GM13977 (cell line): ENCODE results near the gene IGLL5.
"Not testable (repeated sequence)": the region's sequence is repeated elsewhere in the genome, so short reads cannot be mapped to it uniquely, and the experiment has no call there.

ENCODE experiments used
- DNase-seq: peaks from one replicate; pipeline ENCODE4 v3.0.0; 2012; ENCODE audit warnings: low spot score
- in situ Hi-C: fragments of 300-500 bp; cut with MboI; formaldehyde crosslinking; loops from one replicate; pipeline ENCODE4 v1.12.0; 2022; ENCODE audit warnings: low sequenced_read_pairs, low pct_unique_long_range_greater_than_20kb, mixed read lengths, inconsistent platforms; ENCODE audit not compliant: unreplicated experiment
- TF ChIP-seq, protein P1 (sequence below): IDR thresholded peaks from 2 replicates; pipeline ENCODE4 v1.5.1; 2012; ENCODE audit warnings: mild to moderate bottlenecking, control low read depth; ENCODE audit not compliant: insufficient read depth; ENCODE audit errors: extremely low read depth, missing control alignments

The IGLL5 gene

DNA sequence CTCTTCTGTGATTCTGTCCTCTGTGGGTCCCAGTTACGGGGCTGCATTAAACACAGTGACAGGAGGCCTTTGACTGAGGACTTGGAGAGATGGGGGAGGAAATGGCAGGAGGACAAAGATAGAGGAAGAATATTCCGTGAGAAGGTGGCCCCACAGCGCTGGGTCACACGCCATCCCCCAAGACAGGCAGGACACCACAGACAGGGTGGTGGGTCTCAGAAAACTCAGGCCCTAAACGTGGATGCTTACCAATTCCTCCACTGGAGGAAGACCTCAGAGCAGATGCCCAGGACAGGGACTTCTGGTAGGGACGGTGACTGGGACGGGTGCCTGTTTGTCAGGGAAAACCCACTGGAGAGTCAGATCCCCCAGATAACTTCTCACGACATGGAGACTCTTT lies 34.0 kb downstream of the IGLL5 start:
- in situ Hi-C loops: loop anchor here (10.0 kb wide), 1 partner anchor 717 kb away; no protein-coding TSS in a partner anchor
- TF ChIP-seq, protein P1, sequence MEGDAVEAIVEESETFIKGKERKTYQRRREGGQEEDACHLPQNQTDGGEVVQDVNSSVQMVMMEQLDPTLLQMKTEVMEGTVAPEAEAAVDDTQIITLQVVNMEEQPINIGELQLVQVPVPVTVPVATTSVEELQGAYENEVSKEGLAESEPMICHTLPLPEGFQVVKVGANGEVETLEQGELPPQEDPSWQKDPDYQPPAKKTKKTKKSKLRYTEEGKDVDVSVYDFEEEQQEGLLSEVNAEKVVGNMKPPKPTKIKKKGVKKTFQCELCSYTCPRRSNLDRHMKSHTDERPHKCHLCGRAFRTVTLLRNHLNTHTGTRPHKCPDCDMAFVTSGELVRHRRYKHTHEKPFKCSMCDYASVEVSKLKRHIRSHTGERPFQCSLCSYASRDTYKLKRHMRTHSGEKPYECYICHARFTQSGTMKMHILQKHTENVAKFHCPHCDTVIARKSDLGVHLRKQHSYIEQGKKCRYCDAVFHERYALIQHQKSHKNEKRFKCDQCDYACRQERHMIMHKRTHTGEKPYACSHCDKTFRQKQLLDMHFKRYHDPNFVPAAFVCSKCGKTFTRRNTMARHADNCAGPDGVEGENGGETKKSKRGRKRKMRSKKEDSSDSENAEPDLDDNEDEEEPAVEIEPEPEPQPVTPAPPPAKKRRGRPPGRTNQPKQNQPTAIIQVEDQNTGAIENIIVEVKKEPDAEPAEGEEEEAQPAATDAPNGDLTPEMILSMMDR: no peak
- no peak for DNase-seq

DNA sequence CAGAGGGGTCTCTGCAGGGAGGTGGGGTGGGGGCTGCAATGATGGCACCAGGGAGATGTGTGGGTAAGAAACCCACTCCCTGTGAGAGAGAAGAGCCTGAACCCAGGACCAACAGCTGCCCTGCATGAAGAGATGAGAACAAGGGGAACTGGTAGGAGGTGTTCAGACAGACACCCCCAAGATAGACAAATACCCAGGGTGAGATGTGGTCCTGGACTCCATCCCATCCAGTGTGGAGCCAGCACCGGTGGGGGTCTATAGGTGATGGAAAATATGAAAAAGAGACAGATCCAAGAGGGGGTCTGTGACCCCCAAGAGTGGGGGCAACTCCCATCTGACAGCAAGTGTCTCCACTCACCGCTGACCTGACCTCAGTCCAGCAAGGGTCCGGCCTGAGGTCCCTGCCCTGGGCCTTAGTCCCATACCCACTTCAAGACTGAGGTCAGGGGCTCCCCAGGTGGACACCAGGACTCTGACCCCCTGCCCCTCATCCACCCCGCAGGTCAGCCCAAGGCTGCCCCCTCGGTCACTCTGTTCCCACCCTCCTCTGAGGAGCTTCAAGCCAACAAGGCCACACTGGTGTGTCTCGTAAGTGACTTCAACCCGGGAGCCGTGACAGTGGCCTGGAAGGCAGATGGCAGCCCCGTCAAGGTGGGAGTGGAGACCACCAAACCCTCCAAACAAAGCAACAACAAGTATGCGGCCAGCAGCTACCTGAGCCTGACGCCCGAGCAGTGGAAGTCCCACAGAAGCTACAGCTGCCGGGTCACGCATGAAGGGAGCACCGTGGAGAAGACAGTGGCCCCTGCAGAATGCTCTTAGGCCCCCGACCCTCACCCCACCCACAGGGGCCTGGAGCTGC lies 34.7 kb downstream of the IGLL5 start:
- not testable (repeated sequence) for DNase-seq
- in situ Hi-C loops: loop anchor here (10.0 kb wide), 1 partner anchor 718 kb away; no protein-coding TSS in a partner anchor

DNA sequence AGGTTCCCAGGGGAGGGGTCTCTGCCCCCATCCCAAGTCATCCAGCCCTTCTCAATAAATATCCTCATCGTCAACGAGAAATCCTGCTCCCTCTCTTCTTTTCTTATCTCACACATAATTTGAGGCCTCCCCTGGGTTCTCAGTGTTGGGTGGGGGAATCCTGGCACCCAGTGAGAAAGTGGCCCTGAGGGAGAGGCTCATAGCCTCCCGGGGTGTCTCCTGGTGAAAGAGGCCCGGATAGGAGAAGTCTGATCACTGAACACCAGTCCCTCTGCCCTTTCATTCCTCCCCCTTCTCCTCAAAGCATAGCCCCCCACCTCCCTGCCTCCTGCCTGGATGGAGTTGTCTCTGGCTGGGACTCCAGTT lies 35.3 kb downstream of the IGLL5 start:
- in situ Hi-C loops: loop anchor here (10.0 kb wide), 1 partner anchor 718 kb away; no protein-coding TSS in a partner anchor
- TF ChIP-seq, protein P1: no peak
- no peak for DNase-seq

DNA sequence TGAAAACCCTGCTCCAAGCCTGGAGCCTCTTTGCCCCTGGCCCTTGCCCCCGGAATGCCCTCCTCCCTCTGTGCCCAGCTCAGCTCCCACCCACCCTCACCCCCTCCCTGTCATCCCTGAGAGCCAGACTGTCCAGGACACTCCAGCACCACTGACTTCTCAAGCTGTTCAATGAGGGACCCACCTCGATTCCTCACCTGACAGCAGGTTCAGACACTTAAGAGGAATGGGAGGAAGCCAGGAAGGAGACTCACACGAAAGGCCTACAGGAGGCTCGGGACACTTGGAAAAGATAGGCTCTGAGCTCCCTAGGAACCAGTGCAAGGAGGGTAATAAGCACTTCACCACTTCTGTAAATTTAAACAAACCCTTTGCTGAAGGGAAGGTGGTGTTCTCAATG lies 35.8 kb downstream of the IGLL5 start:
- TF ChIP-seq, protein P1: no peak
- DNase-seq: no peak
- in situ Hi-C loops: loop anchor here (10.0 kb wide), 1 partner anchor 719 kb away; no protein-coding TSS in a partner anchor

DNA sequence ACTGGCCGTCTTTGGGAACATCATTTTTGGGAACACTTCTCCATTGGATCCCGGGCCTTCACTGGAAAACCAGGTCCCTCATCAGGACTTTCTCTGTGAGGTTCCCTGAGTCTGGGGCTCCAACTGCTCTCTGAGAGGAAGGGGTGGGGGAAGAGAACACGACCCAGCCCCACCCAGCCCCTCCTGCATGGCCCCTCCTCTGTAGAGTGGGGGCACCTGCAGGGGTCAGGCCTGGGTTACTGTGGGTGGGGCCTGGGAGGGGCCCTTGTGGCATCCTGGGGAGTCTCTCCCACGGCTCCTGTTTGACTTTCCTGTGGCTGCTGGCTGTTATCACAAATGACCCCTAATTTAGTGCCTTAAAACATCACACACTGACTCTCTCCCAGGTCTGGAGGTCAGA lies 36.3 kb downstream of the IGLL5 start:
- no peak for DNase-seq
- in situ Hi-C loops: loop anchor here (10.0 kb wide), 1 partner anchor 719 kb away; no protein-coding TSS in a partner anchor
- TF ChIP-seq, protein P1: no peak

DNA sequence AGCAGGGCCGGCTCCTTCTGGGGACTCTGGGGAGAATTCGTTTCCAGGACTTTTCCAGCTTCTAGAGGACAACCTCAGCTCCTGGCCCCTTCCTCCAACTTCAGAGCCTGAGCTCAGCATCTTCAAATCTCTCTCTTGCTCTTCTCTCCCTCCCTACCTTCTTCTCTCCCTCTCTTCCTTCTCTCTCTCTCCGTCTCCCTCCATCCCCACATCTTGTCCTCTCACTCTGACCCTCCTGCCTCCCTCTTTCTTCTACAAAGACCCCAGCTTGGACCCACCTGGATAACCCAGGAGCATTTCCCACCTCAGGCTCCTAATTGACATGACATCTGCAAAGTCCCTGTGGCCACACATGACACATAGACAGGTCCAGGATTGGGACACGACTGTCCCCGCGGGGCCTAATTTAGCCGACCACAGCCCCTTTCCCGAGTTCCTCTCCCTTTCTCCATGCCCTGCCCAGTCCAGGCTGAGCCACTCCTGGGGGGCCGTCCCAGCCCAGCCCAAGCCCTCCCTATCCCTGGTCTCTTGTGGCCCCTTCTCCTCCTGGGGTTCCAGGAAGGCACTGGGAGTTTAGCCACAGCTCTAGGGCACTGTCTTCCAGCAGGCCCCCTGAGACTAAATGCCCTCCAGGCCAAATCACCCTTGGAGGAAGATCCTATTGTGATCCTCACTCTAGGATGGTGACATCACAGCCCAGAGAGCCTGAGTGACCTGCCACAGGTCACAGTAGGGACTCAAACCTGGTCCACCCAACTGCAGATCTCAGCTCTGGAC lies 36.9 kb downstream of the IGLL5 start:
- TF ChIP-seq, protein P1: no peak
- in situ Hi-C loops: loop anchor here (10.0 kb wide), 1 partner anchor 720 kb away; no protein-coding TSS in a partner anchor
- no peak for DNase-seq
